Keratinocyte (primary cell): ENCODE results near the gene GFI1. TPM values are rescaled to one million over a fixed set of nuclear protein-coding genes. Genes with fewer than 3 reads are reported as not detected.

Experiments
- DNase-seq: peaks from one replicate; pipeline ENCODE4 v3.0.0-alpha.2; 2011; ENCODE audit warnings: low read depth, missing footprints, low spot score
- FAIRE-seq: peaks from 2 replicates; lab custom pipeline; 2011; peaks lifted over from hg19 to GRCh38; lab: Jason Lieb, UNC
- H2AFZ ChIP-seq: 2 replicates; pipeline ENCODE4 v1.6.0; 2012; ENCODE audit warnings: low read length, control low read depth, inconsistent platforms; ENCODE audit not compliant: control insufficient read depth
- H3K27ac ChIP-seq: 2 replicates; pipeline ENCODE4 v1.5.1; 2011; ENCODE audit warnings: low read length; ENCODE audit not compliant: control insufficient read depth, insufficient read depth
- H3K27me3 ChIP-seq: 3 replicates; pipeline ENCODE4 v1.6.0; 2011; ENCODE audit warnings: low read length; ENCODE audit not compliant: control insufficient read depth, insufficient read depth; ENCODE audit errors: extremely low read depth
- H3K36me3 ChIP-seq, 2 experiments: 2 replicates in 1 of 2; 3 replicates in 1 of 2; pipeline ENCODE4 v1.5.1; 2011; ENCODE audit warnings: low read length in 2 of 2, mild to moderate bottlenecking in 1 of 2; ENCODE audit not compliant: control insufficient read depth in 2 of 2, insufficient read depth in 2 of 2; ENCODE audit errors: extremely low read depth in 1 of 2
- H3K4me1 ChIP-seq: 3 replicates; pipeline ENCODE4 v1.5.1; 2011; ENCODE audit warnings: low read length; ENCODE audit not compliant: control insufficient read depth, insufficient read depth; ENCODE audit errors: extremely low read depth
- H3K4me2 ChIP-seq: 3 replicates; pipeline ENCODE4 v1.6.0; 2011; ENCODE audit warnings: low read depth, low read length; ENCODE audit not compliant: control insufficient read depth, insufficient read depth; ENCODE audit errors: extremely low read depth
- H3K4me3 ChIP-seq, 3 experiments: fragments of 200-600 bp in 1 of 3; sonication (generic) in 1 of 3; 2 replicates in 2 of 3; 3 replicates in 1 of 3; pipeline ENCODE4 v1.5.1; 2011 to 2016; ENCODE audit warnings: low read length in 3 of 3, mild to moderate bottlenecking in 3 of 3, control low read depth in 2 of 3, inconsistent platforms in 1 of 3, low read depth in 1 of 3, mixed read lengths in 1 of 3, mixed run types in 1 of 3, moderate library complexity in 1 of 3; ENCODE audit not compliant: control insufficient read depth in 2 of 3, insufficient read depth in 2 of 3; ENCODE audit errors: extremely low read depth in 1 of 3
- H3K79me2 ChIP-seq: 2 replicates; pipeline ENCODE4 v1.6.0; 2012; ENCODE audit warnings: low read length; ENCODE audit not compliant: control insufficient read depth, insufficient read depth
- H3K9ac ChIP-seq: 3 replicates; pipeline ENCODE4 v1.6.0; 2011; ENCODE audit warnings: low read length; ENCODE audit not compliant: control insufficient read depth, insufficient read depth; ENCODE audit errors: extremely low read depth
- H3K9me1 ChIP-seq: 3 replicates; pipeline ENCODE4 v1.6.0; 2011; ENCODE audit warnings: low read length; ENCODE audit not compliant: control insufficient read depth, insufficient read depth; ENCODE audit errors: extremely low read depth
- H3K9me3 ChIP-seq: 2 replicates; pipeline ENCODE4 v1.5.1; 2012; ENCODE audit warnings: low read depth, low read length; ENCODE audit not compliant: control insufficient read depth
- H4K20me1 ChIP-seq: 3 replicates; pipeline ENCODE4 v1.6.0; 2011; ENCODE audit warnings: low read length; ENCODE audit not compliant: control insufficient read depth, insufficient read depth; ENCODE audit errors: extremely low read depth
- EZH2 ChIP-seq: IDR thresholded peaks from one replicate; pipeline ENCODE4 v1.6.1; 2012; ENCODE audit warnings: inconsistent platforms, mild to moderate bottlenecking, low read length, moderate library complexity
- dilution Hi-C: fragments of 300-500 bp; cut with MboI; formaldehyde crosslinking; loops from one replicate; pipeline ENCODE4 v1.7.0; 2020; ENCODE audit warnings: low sequenced_read_pairs; ENCODE audit not compliant: extremely low pct_ligation_motif_present
- polyA plus RNA-seq, 5 experiments: library from polyadenylated mRNA; depleted of rRNA in 3 of 5; stranded (reverse) in 3 of 5; stranded (forward) in 1 of 5; unstranded in 1 of 5; fragments of >200 nt; gene quantifications; 1 replicate in 1 of 5; 2 replicates in 3 of 5; 3 replicates in 1 of 5; pipeline versions ENCODE4 v1.2.1 to v1.2.3, GENCODE V29; 2011 to 2012; ENCODE audit warnings: missing spikeins in 2 of 5, low read depth in 1 of 5, low replicate concordance in 1 of 5
- TF ChIP-seq, protein P1 (sequence below), 3 experiments: IDR thresholded peaks in 1 of 3; conservative IDR thresholded peaks in 1 of 3; optimal IDR thresholded peaks in 1 of 3; 2 replicates in 2 of 3; 3 replicates in 1 of 3; pipeline versions ENCODE3 to v1.5.1; 2011; ENCODE audit warnings: low read length in 3 of 3, mild to moderate bottlenecking in 3 of 3, moderate library complexity in 2 of 3, control low read depth in 1 of 3, inconsistent platforms in 1 of 3; ENCODE audit not compliant: insufficient read depth in 2 of 3; ENCODE audit errors: extremely low read depth in 1 of 3

GFI1 gene
- polyA plus RNA-seq, 1 donor (not counting 4 experiments of a cell fraction or from before 2014, with no cell fraction given), result 0.17 TPM

GRCh38 chr1:92505015-92505692, 18.4 kb upstream of the GFI1 start:
- H3K27me3 ChIP-seq, result no peaks in the 10 kb centered on the region
- TF ChIP-seq, protein P1, sequence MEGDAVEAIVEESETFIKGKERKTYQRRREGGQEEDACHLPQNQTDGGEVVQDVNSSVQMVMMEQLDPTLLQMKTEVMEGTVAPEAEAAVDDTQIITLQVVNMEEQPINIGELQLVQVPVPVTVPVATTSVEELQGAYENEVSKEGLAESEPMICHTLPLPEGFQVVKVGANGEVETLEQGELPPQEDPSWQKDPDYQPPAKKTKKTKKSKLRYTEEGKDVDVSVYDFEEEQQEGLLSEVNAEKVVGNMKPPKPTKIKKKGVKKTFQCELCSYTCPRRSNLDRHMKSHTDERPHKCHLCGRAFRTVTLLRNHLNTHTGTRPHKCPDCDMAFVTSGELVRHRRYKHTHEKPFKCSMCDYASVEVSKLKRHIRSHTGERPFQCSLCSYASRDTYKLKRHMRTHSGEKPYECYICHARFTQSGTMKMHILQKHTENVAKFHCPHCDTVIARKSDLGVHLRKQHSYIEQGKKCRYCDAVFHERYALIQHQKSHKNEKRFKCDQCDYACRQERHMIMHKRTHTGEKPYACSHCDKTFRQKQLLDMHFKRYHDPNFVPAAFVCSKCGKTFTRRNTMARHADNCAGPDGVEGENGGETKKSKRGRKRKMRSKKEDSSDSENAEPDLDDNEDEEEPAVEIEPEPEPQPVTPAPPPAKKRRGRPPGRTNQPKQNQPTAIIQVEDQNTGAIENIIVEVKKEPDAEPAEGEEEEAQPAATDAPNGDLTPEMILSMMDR (optimal IDR thresholded peaks at IDR 0.05 in 1 of 3, IDR thresholded peaks at IDR 0.05 in 1 of 3, conservative IDR thresholded peaks at IDR 0.05 in 1 of 3; ENCODE audit: extremely low read depth in 1 of 3, insufficient read depth in 2 of 3, low read length in 3 of 3), result no peak
- TF ChIP-seq EZH2, result no peak
- H4K20me1 ChIP-seq, result no peaks in the 10 kb centered on the region
- no peaks in the 10 kb centered on the region for H3K9me1 ChIP-seq
- H3K36me3 ChIP-seq, result no peaks in the 10 kb centered on the region
- FAIRE-seq, result no peak
- no peak overlapping the region for H3K27ac ChIP-seq
- H3K4me2 ChIP-seq, result no peak overlapping the region
- H3K4me3 ChIP-seq, result no peak overlapping the region
- no peaks in the 10 kb centered on the region for H3K79me2 ChIP-seq
- no peaks in the 10 kb centered on the region for H3K9me3 ChIP-seq
- no peak overlapping the region for H3K9ac ChIP-seq
- no peak overlapping the region for H2AFZ ChIP-seq
- H3K4me1 ChIP-seq, result no peaks in the 10 kb centered on the region
- DNase-seq, result no peak
- dilution Hi-C loops, result no loop called here

DNA sequence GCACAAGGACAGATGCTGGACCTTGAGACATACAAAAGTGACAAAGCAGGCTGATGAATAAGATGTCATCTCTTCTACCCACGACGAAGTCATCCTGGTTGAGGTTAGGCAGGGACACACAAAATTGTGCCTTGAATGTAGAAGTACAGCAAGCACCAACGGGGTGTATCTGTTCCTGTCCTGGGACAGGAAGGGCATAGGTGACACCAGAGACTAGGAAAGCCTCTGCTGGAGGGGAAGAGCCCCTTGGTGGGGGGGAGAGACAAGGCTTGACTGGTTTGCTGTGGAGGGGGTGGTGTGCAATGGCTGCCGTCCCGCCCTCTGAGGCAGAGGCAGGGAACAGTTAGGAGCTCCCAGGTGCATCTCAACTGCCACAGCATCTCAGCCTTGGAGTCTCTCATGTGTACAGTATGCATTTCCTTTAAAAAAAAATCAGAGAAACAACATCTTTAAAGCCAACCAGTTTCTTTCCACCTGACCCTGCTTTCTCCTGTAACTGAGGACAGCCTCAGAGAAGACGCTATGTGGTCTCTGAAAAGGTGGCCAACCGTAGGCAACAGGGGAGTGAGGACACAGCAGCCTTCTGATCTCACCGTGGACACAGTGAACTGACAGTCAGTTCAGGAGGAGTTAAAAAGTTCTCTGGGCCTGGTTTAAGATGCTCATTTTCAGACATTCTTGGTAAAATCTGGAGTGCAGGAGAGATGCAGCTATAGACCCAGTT, 17.7 kb upstream of the GFI1 start:
- H3K36me3 ChIP-seq, result no peaks in the 10 kb centered on the region
- no peak for TF ChIP-seq EZH2
- TF ChIP-seq, protein P1 (optimal IDR thresholded peaks at IDR 0.05 in 1 of 3, IDR thresholded peaks at IDR 0.05 in 1 of 3, conservative IDR thresholded peaks at IDR 0.05 in 1 of 3; ENCODE audit: extremely low read depth in 1 of 3, insufficient read depth in 2 of 3, low read length in 3 of 3), result no peak
- H3K4me3 ChIP-seq, result no peak overlapping the region
- no peaks in the 10 kb centered on the region for H3K79me2 ChIP-seq
- no peak overlapping the region for H3K27ac ChIP-seq
- DNase-seq, result no peak
- no peak overlapping the region for H3K9ac ChIP-seq
- no peak overlapping the region for H2AFZ ChIP-seq
- H3K9me3 ChIP-seq, result no peaks in the 10 kb centered on the region
- H3K4me1 ChIP-seq, result no peaks in the 10 kb centered on the region
- dilution Hi-C loops, result no loop called here
- no peaks in the 10 kb centered on the region for H3K27me3 ChIP-seq
- H4K20me1 ChIP-seq, result no peaks in the 10 kb centered on the region
- FAIRE-seq, result no peak
- no peaks in the 10 kb centered on the region for H3K9me1 ChIP-seq
- H3K4me2 ChIP-seq, result no peak overlapping the region
